GM18502 (cell line): ENCODE data around the gene TP53I13.

Source experiments
- ATAC-seq: cut with Tn5 transposase; IDR thresholded peaks from one replicate; pipeline ENCODE4 v1.9.1; 2021; ENCODE audit warnings: mild to moderate bottlenecking; ENCODE audit not compliant: unreplicated experiment, poor library complexity

Gene TP53I13

DNA sequence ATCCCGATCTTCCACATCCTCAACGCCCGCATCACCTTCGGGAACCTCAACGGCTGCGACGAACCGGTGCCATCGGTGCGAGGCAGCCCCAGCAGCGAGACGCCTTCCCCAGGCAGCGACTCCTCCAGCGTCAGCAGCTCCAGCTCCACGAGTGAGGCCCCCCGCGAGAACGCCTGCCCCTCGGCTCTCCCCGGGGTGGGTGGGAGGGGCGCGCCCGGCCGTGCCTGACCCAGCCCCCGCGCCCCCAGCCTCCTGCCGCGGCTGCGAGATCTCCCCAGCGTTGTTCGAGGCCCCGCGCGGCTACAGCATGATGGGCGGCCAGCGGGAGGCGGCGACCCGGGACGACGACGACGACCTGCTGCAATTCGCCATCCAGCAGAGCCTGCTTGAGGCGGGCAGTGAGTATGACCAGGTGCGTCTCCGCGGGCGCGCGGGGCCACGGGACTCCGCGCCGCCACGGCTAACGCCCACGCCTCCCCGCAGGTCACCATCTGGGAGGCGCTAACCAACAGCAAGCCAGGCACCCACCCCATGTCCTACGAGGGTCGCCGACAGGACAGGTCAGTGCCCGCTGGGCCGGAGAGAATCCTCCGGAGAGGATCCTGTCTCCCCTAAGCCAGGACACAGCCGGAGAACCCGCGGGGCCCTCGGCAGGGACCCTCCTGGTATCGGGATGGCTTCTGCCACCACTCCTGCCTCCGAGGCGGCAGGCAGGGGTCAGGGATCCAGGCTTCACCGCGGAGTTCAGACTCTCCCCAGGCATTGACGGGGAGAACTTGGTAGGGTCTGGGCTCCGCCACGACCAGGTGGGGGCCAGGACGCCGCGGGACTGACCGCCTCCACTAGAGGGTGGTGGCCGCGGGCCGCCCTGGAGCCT is 44.1 kb downstream of the TP53I13 start:
- no peak for ATAC-seq

DNA sequence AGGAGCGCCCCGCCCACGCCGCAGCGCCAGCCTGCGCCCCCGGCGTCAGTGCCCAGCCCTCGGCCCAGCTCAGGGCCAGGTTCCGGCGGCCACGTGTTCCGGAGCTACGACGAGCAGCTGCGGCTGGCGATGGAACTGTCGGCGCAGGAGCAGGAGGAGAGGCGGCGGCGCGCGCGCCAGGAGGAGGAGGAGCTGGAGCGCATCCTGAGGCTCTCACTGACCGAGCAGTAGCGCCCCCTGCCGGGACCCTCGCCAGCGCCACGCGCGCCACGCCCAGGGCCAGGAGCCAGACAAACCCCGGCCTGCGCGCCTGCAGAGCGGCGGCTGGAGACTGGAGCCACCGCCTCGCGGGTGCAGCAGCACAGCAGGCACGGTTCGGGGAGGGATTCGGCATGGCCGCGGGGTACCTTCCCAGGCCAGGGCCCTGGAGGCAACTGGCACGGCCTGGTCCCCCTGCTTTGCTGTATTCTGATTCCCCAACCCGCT is 44.9 kb downstream of the TP53I13 start:
- ATAC-seq = peak; percentile 43

DNA sequence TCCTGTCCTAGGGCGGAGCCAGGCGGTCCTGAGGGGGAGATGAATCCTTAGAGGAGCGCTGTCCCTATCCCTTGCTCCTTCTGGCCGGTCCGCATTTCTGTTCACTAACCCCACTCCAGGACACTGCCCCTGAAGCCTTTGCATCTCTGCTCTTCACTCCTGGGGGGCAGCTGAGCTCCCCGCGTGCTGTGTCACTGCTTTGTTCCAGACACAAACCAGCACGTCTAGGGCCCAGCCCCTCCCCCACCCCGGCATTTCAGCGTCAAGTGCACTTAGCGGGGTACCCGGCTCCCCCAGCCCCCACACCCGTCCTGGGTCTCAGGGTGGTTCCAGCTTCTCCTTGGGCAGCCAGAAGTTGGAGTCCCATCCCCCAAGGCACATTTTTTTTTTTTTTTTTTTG is 45.4 kb downstream of the TP53I13 start:
- ATAC-seq = no peak

DNA sequence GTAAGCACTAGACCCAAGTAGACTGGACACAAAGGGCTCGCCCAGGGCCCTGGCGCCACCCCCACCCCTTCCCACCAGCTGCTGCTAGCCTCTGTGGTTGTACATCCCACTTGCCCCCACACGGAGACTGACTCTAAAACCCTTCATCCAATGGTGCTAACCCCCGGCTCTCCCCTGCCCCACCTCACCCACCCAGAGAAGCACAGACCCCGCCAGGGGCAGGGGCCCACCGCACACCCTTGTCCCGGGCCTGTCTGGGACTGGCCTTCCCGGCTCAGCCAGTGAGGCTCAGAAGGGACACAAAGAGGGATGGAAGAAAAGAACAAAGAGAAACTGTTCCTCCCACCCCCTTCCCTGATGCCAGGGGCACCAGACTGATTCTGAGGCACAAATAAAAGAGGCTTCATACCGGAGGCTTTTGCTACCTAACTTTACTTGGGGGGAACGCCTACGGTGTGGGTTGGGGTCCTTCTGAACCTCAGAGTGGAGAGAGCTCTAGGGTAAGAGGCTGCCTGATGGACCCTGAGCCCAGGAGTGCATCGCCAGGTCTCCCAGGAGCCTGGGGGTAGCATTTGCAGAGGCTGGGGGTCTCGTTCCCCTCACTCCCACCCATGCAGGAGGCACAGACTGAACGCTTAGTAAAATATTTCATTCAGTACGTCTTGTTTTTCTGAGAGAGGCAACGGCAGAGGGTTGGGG is 46.0 kb downstream of the TP53I13 start:
- ATAC-seq = no peak

DNA sequence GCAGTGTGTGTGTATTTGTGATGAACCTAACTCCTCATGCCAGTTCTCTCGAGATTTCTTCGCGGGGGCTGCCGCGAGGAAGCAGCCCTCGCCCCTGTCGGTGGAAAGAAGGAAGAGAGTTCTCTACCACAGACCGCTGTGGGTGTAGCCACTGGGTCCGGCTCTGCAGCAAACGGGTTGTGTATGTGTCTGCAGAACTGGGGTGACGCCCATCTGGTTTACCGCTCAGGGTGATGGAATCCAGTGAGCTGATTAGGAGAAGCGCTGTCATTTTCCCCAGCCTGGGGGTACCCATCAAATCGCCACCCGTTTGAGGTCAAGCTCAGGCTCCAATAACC is 46.5 kb downstream of the TP53I13 start:
- ATAC-seq = no peak

DNA sequence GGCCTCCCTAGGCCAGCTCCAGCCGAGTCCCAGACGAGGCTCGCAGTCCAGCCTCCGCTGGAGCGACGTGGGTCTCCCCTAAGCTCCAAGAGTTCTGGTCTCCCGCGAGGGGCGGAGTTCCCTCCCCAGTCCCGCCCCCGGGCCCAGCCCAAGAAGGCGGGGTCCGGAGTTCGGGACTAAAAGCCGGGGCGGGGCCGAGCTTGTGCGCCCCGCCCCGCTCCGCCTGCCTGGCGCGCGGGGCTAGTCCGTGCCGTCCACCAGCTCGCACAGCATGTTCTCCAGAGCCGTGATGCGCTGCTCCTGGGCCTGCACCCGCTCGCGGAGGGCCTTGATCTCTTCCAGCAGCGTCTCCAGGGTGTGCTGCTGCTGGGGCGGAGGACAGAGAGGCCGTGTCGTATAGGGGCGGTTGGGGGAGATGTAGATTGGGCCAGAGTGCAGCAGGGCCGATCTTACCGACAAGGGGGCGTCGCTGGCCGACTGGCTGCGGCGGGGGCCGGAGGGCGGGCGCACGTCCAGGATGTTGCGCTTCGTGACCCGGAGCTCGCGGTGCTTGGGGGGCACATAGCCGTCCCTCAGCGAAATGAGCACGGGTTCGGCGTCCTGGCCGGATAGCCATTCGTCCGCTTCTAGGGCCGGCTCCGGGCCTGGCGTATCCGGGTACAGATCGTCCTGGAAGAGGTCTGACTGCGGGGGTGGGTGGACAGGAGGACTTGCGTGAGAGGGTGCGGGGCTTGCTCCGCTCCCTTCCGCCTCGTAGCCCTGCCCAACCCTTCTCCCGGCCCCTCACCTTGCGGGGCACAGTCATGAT is 47.2 kb downstream of the TP53I13 start:
- peak; percentile 47 for ATAC-seq

DNA sequence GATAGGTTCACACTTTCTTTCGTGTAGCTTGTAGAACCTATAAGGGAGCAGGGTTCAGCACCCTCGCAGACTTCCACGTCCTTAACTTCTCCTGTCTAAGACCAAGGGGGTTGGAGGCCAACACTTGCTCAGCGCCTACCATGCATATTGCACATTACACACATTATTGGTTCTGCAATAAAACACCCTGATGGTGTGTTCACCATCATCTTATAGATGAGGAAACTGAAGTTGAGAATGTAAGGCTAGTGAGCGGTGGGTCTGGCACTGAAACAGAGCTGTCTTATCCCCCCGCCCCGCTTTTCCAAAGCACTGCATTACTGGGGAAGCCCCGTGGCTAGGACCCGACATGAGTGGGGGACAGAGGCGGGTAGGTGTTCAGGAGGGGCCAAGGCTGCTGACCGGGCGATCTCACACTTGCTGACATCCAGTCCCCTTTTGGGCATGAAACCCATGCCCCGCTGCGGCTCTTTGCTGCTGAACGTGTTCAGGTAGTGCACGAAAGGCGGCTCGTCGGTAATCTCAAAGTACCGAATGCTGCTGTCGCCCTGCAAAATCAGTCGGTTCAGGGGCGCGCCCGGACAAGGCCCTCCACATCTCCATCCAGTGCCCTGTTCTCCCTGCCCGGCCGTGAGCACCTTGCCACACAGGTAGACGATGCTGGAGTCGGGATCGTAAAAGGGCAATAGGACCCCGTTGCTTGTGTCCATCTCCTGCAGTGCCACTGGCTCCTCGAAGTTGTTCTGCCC is 48.0 kb downstream of the TP53I13 start:
- ATAC-seq = no peak

DNA sequence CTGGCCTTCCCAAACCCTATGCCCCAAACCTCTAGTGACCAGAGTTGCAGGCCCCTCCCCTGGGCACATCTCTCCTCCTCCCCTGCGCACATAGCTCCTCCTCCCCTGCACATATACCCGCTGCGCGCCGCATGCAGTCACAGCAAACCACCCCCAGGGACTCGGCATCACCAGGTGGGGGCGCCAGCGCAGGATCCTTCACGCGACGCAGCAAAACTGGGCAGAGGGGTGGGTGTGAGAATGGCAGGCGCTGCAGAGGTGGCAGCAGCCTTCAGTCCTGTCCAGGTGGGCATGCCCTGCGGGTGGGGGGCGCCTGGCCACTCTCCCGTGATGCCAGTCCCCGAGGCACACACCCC is 48.6 kb downstream of the TP53I13 start:
- peak; percentile 55 for ATAC-seq

DNA sequence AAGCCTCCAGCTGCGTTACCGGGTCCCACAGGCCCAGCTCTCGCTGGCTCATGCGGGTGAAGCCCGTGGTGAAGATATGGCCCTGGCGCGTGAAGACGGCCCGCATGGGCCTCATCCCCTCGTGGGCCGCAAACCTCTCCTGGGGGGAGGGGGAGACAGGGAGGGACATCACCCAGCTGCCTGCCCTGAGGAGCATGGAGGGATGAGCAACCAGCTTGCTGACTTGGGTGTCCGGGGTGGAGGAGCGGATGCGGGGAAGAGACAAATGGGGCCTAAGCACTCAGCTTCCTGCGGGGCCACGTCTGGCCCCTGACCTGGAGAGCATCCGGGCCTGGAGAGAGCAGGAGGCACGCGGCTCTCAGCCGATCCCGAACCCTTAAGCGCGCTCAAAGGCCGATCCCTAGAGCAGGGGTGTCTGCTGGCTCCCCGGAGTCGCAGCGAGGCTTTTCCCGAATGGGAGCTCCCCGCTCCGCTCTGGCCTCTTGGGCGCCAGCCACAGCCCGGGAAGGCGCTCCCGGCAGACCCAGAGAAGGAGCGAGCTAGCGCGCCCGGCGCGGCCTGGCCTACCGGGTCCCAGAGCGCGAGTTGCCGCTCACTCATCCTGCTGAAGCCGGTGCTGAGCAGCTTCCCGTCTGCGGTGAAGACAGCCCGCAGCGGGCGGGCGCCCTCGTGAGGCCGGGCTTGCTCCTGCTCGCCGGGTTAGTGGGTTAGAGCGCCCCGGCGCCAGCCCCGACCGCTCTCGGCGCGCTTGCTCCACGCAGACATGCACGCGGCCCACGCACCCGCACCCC is 49.2 kb downstream of the TP53I13 start:
- peak; percentile 37 for ATAC-seq

DNA sequence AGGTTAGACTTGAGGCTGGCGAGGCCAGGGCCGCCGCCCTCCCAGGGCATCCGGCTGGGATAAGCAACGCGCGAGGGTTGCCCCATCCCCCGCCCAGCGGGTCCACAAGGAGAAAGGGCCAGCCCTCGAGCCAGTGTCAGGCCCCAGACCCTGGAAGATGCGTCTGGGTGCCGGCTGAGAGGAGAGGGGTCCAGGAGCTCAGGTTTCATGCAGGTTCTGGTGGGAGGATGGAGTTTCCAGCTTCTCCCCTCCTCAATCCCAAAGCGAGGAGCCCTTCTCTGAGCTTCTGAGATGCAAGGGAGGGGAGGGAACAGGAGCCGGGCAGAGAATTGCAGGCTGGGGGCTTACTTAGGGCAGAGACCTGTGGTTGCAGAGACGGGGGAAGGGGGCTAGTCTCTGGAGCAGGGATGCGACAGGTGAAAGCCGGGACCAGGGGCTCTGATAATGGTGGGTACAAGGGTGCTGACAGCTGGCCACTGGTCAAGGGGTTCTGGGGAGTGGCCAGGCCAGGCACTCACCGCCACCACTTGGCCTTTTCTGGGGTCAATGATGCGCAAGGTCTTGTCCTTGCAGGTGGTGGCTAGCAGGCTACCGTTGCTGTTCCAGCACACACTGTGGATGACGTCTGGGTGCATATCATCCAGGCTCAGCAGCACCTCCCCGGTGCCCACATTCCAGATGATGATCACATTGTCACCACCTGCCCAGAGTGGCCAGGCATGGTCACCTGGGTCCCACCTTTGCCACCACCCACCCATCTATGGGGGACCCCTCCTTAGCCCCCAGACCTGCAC is 50.0 kb downstream of the TP53I13 start:
- no peak for ATAC-seq

DNA sequence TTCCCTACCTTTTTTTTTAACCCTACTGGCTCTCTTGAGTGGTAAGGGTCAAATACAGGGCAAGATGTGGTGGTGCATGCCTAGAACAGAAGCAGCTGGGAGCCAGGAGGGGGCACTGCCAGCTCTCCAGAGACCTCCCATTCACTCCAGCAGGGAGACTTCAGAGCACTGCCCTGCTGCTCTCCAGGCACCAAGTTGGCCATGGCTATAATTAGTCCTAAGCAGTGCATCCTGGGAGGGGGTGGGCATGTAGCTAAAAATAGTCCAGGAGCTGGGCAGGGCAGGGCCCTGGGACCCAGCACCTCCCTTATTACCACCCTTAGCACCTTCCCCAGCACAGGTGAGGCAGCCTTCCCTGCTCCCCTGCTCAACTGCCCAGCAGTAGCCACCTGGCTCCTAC is 50.8 kb downstream of the TP53I13 start:
- no peak for ATAC-seq

DNA sequence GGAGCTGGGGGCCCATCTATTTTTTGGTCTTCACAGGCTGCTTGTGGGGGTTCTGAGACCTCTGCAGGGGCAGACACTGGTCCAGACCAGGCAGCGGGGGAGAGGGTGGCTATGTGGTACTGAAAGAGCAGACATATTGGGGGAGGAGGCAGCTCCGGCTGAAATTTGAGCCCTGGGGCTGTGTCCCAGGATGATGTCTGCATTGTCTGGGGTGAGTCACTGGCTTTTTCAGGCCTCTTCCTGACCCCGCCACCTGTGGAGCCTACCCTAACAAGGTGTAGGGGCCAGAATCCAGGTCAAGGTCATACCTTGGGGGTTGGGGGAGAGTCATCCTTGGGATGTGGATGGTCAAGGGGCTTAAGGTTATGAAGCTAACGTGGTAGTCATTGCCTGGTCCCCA is 51.8 kb downstream of the TP53I13 start:
- no peak for ATAC-seq

DNA sequence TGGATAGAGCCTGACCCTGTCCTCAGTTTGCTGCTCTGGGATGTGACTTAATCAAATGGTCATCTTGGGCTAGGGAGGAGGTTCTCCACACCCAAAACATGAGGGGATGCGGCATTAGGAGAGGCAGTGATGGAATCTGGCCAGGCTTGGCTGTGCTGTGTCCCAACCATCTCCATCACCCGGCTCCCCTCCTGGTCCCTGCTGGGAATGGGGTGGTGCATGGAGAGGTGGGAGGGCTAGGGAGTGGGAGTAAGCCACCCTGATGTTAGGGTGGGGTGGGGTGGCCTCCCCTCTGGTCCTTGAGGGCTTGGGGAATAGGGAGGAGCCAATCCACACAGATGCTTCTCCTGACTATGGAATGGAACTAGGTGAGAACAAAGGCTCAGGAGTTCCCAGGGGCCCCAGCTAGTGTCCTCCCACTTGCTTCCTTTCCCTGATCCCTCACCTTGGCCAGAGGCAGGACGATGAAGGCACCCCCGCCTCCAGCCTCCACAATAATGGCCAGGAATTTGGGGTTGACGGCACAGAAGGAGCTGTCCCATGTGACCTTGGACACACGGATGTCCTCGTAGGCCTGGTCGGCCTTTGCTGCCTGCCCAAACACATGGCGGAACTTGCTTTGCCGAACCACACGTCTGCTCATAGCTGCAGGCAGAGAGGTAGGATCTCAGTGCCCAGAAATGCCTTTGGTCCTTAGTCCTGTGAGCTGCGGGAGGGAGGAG is 52.4 kb downstream of the TP53I13 start:
- ATAC-seq = no peak

DNA sequence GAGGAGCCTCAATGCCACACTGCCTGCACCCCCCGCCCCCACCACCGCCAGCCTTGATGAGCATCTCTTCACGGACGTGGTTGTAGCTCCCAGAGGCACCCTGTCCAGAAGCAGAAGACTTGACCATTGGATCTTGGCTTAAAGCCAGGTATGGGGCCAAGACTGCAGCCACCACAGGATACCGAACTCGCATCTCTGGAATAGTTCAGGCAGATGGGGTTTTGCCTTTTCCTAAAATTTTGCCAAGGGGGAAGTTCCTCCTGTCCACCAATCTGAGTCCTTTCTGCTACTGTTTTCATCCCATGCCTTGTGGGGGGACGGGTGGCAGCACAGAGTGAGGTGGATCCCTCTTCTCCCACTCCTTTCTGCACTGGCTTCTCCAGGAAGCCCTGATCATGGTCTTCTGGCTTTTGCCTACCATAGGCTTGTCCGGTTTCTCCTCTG is 53.3 kb downstream of the TP53I13 start:
- ATAC-seq = no peak
